GM18873 (cell line): ENCODE measurements around the gene NHSL2.
A peak's percentile ranks its signal among the peaks of the same experiment; 100 is the strongest.

ENCODE experiments used
- ATAC-seq: cut with Tn5 transposase; IDR thresholded peaks from one replicate; pipeline ENCODE4 v1.9.1; 2021; ENCODE audit warnings: mild to moderate bottlenecking, moderate library complexity, moderate number of reproducible peaks; ENCODE audit not compliant: unreplicated experiment, low FRiP score

The NHSL2 gene

GRCh38 chrX:72124540-72125201 lies 214.0 kb downstream of the NHSL2 start:
- ATAC-seq: no peak

GRCh38 chrX:72125331-72126047 lies 214.8 kb downstream of the NHSL2 start:
- ATAC-seq: no peak

DNA sequence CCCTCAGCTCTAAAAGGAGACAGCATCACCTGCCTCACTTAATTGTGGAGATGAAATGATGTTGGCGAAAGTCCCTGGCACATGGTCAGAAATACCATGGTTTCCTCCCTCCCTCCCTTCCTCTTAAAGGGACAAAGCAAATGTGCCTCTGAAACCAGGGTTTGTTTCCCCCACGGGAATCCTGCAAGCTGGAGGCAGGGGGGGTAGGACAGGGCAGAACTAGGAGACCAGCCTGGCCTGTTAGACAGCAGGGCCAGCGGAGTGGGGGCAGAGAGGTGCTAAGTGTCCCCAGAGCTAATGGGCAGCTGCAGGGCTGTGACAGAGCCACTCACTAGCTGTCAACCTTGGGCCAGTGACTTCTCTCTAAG lies 215.4 kb downstream of the NHSL2 start:
- no peak for ATAC-seq

DNA sequence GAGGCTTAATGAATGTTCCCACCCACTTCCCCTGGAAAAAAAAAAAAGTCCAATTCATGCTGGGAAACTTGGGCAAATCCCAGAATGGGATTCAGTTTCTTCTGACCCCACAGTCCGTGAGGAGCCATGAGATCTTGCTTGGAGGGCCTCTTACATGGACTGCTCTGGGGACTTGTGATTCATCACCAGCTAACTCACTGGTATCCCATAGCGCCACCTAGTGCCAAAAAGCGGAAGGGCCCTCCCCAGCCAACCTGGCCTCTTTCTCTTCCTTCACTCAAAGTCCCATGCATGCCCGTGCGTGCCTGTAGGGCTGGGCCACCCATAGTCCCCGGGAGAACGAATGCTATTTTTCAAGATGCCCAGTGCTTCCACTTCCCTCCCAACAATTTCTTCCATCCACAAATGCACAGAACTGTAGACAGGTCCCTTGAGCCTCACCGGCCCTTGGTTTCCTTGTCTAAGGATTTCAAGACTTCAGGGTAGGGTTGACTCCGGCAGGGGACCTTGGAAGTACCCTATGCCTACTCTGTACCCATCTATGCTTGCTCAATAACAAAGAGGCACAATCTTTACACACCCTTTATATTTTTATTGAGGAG lies 216.0 kb downstream of the NHSL2 start:
- peak; percentile 67 for ATAC-seq

GRCh38 chrX:72127332-72127731 lies 216.7 kb downstream of the NHSL2 start:
- ATAC-seq: no peak

DNA sequence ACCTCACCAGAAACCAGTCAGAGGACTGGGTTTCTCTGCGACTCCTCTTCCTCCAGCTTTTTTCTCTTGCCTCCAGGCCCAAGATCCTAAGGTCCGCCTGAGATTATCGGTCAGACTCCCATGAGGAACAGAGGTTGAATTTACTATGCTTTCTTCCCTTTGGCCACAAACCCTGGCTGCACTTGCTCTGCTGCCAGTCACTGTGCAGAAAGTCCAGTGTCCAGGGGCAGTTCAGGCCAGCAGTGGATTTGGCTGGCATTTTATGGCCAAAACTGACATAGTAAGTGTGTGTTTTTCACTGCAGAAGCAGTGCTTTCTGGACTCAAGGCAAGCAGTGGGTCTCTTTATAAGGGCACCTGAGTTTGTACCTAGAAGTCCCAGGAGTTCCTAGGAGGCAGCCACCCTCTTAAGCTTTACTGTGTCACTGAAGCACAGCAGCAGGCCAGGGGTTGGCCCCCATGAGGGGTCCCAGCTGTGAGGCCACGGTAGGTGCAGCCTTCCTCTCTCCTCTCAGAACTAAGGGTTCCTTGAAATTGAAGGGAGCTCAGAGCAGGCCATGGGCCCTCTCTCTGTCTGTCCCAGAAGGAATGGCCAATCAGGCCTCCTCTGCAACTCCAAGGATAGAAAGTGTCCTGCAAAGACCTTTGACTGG lies 217.7 kb downstream of the NHSL2 start:
- ATAC-seq: no peak

- ATAC-seq: no peak
Observed at GRCh38 chrX:72128881-72129280, 218.2 kb downstream of the NHSL2 start.

GRCh38 chrX:72129661-72130060 lies 219.0 kb downstream of the NHSL2 start:
- ATAC-seq: no peak

DNA sequence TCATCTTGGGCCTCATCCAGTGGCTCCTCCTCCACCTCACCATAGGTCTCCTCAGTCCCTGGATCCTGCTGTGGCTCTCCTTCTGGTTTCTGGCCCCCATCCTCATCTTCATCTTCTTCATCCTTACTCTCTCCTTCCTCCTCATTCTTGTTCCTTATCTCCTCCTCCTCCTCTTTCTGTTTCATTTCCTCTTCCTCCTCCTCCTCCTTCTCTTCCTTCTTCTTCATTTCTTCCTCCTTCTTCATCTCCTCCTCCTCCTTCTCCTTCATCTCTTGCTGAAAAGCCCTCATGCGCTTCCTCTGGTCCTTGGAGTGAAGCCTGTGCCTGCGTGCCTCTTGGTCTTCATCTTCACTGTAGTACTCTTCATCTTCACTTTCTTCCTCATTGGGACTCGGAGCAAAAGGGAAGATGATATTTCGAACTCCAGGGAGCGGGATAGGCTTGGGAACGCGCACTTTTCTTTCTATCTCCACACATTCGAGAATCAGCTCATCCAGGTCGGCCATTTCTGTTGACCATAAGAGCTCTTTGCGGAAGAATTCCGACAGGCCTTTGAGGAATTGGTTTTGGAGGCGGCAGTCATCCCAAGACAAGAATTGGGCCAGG lies 219.6 kb downstream of the NHSL2 start:
- no peak for ATAC-seq

GRCh38 chrX:72130762-72131250 lies 220.2 kb downstream of the NHSL2 start:
- ATAC-seq: no peak

DNA sequence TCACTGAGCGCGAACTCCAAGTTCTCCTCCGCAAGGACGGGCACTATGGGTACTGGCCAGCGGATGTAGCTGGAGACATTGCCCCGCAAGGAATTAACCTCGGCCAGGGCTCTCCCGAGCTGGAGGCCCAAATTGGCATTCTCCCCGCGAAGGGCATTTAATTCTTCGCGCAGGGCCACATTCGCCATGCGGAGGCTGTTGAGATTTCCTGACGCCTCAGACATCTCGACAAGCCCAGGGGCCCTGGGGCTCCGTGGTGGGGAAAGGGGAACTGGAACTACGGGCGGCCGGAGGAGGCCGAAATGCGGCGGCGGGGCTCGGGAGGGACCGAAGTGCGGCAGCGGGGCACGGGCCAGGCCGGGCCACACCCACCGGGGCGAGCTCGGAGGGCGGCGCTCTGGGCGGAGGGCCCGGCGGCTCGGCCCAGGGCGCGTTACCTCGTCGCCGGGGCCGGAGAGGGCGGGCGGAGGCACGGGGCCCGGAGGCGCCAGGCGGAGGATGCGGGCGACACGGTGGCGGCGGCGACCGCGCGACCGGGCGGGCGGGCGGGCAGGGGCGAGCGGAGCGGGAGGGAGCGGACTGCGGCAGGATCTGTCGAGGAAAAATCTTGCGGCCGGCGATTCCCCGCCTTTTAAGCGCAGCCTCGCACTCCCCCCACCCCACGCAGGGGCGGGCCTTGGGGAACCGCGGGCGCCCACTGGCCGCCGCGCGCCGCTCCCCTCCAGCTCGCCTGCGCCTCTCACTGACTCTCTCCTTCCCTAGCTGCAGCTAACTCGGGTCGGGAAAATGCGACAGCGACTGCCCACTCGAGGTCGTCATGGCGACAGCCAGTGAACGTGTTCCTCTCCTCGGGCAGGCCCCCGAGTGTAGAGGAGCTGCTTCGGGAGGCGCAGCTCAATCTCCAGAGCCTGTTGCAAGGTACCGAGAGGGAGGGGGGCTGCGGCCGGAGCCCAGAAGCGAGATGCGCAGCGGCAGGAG lies 221.0 kb downstream of the NHSL2 start, which contains the start of gene RTL5:
Gene RTL5, minus strand, starts transcription at position 599 of the 978 bp plus-strand sequence.
- ATAC-seq: peak; percentile 47

DNA sequence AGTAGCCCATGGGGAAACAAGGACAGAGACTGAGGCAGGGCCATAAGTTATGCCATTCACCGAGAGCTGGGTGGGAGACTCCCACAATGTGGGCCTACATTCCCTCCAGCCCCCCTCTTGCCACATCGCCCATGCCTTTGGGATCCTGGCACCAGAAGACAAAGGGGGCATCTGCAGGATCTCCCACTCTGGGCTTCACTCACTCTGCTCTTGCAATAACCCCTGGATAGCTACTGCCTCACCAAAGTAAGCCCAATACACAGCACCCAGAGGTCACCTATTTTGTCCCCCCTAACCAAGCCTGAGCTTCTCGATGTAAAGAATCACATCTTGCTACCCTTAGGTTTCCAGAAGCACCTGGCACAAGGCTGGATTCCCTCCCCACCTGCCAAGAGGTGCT lies 221.8 kb downstream of the NHSL2 start:
- ATAC-seq: no peak

DNA sequence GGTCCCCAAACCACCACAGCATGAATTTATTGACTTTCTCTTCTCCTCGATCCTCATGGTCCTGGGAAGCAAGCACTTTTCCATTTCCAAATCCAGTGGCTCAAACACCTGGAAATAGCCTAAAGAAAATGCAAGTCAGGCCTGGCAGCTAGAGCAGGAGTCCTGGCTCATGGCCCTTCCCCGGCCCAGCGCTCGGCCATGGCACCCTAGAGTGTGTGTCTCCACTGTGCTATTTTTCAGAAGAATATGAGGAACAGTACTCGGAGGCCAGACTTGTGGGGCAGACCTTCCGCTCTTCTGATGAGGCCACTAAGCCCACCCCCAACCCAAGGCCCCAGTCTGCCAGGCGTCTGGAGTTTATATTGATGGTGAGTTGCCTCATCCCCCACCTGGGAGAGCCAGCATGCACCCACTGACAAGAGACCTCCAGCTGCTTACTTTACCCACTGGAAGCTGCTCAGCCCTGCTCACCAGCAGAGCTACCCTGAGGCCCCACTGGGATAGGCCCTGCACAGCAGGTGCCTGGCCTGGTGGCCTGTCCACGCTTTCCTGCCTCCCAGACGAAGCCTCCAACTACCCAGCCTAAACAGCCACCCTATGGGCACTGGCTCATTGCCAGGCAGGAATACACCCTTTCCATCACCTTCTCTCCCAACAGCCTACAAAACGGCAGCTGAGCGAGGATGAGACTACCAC lies 223.4 kb downstream of the NHSL2 start:
- no peak for ATAC-seq

DNA sequence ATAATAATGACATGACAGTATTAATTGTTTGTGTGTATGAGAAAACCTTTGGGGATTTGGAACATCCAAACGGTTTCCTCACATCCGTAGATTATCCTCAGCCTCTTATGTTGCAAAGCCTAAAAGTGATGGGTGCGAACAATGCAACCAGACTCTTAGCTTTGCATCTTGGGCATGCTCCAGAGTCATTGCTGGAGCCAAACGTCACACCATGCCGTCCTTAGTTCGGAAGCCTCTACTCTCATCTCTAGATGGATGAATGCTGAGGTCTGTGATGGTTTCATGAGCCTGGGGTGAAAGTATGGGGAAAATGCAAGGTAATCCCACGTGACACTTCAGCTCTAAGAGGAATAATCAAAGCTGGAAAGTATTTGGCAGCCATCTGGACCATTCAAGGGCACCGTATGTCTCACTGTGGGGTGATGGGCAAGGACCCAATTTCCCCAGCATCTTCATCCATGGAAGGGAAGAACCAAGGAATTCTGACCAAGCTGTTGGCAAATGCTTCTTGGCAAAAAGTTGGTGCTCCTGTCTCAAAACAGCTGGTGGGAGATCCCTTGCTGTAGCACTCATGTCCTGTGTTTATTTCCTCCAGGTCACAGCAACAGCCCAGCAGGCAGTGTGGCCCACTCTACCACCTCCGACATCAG lies 227.3 kb downstream of the NHSL2 start:
- ATAC-seq: no peak

DNA sequence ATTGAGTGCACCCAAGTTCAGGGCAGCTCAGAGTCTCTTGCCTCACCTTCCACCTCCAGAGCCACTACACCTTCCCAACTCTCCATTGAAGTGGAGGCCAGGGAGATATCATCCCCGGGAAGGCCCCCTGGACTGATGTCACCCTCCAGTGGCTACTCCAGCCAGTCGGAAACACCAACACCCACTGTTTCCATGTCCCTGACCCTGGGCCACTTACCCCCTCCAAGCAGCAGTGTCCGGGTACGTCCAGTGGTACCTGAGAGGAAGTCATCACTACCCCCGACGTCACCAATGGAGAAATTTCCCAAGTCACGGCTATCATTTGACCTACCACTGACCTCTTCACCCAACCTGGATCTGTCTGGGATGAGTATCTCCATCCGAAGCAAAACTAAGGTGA lies 228.9 kb downstream of the NHSL2 start:
- no peak for ATAC-seq

DNA sequence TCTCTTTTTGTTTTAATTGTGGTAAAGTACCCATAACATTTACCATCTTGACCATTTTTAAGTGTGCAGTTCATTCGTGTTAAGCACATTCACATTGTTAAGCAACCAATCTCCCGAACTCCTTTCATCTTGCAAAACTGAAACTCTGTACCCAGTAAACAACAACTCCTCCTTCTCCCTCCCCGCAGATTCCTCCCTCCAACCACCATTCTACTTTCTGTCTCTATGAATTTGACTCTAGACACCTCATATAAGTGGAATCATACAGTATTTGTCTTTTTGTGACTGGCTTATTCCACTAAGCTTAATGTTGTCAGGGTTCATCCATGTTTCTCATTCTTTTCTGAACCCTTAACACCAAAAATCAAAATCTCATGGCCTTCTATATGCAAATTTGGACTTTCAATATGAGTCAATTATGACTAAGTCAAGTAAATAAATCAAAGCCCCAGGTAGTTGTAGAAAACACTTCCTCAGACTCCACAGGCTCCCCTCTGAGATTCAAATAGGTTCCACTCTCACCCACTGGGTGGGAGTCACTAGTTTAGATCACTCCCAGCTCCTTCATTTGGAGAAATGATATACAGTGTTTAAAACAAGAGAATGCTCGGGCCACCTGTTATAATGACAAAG lies 230.8 kb downstream of the NHSL2 start:
- no peak for ATAC-seq

GRCh38 chrX:72142094-72142793 lies 231.6 kb downstream of the NHSL2 start:
- ATAC-seq: no peak
